HCT116 (cell line): Measurements from ENCODE around the gene CTNNB1. TPM values are rescaled to one million over a fixed set of nuclear protein-coding genes. Genes with fewer than 3 reads are reported as not detected.

Source experiments
- ATAC-seq: fragments of 200-7000 bp; cut with Tn5 transposase; 2 replicates; pipeline ENCODE4 v1.9.1; 2020; ENCODE audit warnings: mild to moderate bottlenecking, moderate library complexity
- BruUV-seq: library from RNA; stranded (reverse); fragments of 400-500 nt; replicated peaks from 2 replicates; lab custom pipeline; 2021; lab: Mats Ljungman, UMichigan
- CTCF ChIA-PET: fragments of 300-600 bp; sonication (Branson Sonifier 250); formaldehyde crosslinking; loops from one replicate; lab custom pipeline; 2021; ENCODE audit warnings: antibody characterized with exemption; lab: Charles Lee
- POLR2A ChIA-PET: fragments of 300-600, 350-600 bp; sonication (Branson Sonifier 250); formaldehyde crosslinking; loops from one replicate; lab custom pipeline; 2021; ENCODE audit warnings: antibody characterized with exemption; lab: Charles Lee
- RAD21 ChIA-PET, 2 experiments: fragments of 300-600 bp; sonication (Branson Sonifier 250); formaldehyde crosslinking; loops; one replicate each; lab custom pipeline; 2023; ENCODE audit warnings: low total read pairs in 2 of 2; ENCODE audit not compliant: uncharacterized antibody in 2 of 2, unreplicated experiment in 2 of 2, low non-redundant PET in 1 of 2; lab: Charles Lee
- DNase-seq: peaks from one replicate; pipeline ENCODE4 v3.0.0-alpha.2; 2010; ENCODE audit warnings: low read depth, low spot score
- H2AFZ ChIP-seq: fragments of 200-600 bp; shearing (Covaris generic), sonication (generic); 2 replicates; pipeline ENCODE4 v1.6.1; 2017; ENCODE audit warnings: low read depth, mixed run types, mixed read lengths, antibody characterized with exemption, low read length; ENCODE audit not compliant: poor library complexity, severe bottlenecking
- H3K27ac ChIP-seq: 2 replicates; pipeline ENCODE4 v1.5.1; 2012; ENCODE audit warnings: low read depth, low read length
- H3K27me3 ChIP-seq: fragments of 200-600 bp; sonication (generic); 2 replicates; pipeline ENCODE4 v1.6.1; 2016; ENCODE audit warnings: mixed run types, low read length, mixed read lengths; ENCODE audit not compliant: insufficient read depth
- H3K36me3 ChIP-seq, 2 experiments: fragments of 200-500 bp in 1 of 2; fragments of 200-600 bp in 1 of 2; sonication (Bioruptor generic) in 1 of 2; sonication (generic) in 1 of 2; 2 replicates each; pipeline versions ENCODE4 v1.5.1 to v1.6.1; 2014 to 2016; ENCODE audit warnings: low read length in 2 of 2, inconsistent platforms in 1 of 2, mixed read lengths in 1 of 2, mixed run types in 1 of 2; ENCODE audit not compliant: insufficient read depth in 2 of 2, control insufficient read depth in 1 of 2
- H3K4me1 ChIP-seq, 2 experiments: fragments of 200-600 bp in 1 of 2; sonication (generic) in 1 of 2; 2 replicates each; pipeline versions ENCODE4 v1.5.1 to v1.6.1; 2012 to 2017; ENCODE audit warnings: low read length in 2 of 2, inconsistent platforms in 1 of 2, mild to moderate bottlenecking in 1 of 2, mixed read lengths in 1 of 2, mixed run types in 1 of 2, moderate library complexity in 1 of 2; ENCODE audit not compliant: insufficient read depth in 2 of 2, control insufficient read depth in 1 of 2
- H3K4me2 ChIP-seq: fragments of 200-600 bp; sonication (generic); 2 replicates; pipeline ENCODE4 v1.6.1; 2017; ENCODE audit warnings: mixed run types, low read length, mixed read lengths
- H3K4me3 ChIP-seq, 2 experiments: fragments of 200-600 bp in 1 of 2; sonication (generic) in 1 of 2; replicated peaks in 1 of 2; 2 replicates each; pipeline ENCODE4 v1.5.1; 2011 to 2016; ENCODE audit warnings: low read length in 2 of 2, control low read depth in 1 of 2, low read depth in 1 of 2, mild to moderate bottlenecking in 1 of 2, mixed read lengths in 1 of 2, mixed run types in 1 of 2
- H3K79me2 ChIP-seq: fragments of 200-600 bp; sonication (generic); 2 replicates; pipeline ENCODE4 v1.6.1; 2017; ENCODE audit warnings: mild to moderate bottlenecking, mixed run types, low read length, moderate library complexity, mixed read lengths; ENCODE audit not compliant: insufficient read depth
- H3K9ac ChIP-seq: fragments of 200-600 bp; sonication (generic); 2 replicates; pipeline ENCODE4 v1.6.1; 2016; ENCODE audit warnings: low read length, mixed read lengths
- H3K9me2 ChIP-seq: fragments of 200-600 bp; sonication (generic), shearing (Covaris generic); 2 replicates; pipeline ENCODE4 v1.6.1; 2017; ENCODE audit warnings: mixed run types, mild to moderate bottlenecking, moderate library complexity; ENCODE audit not compliant: insufficient read depth
- H3K9me3 ChIP-seq, 2 experiments: fragments of 200-500 bp in 1 of 2; fragments of 200-600 bp in 1 of 2; sonication (Bioruptor generic) in 1 of 2; sonication (generic) in 1 of 2; 2 replicates each; pipeline ENCODE4 v1.6.1; 2014 to 2017; ENCODE audit warnings: low read length in 2 of 2, mixed read lengths in 2 of 2, inconsistent platforms in 1 of 2, low read depth in 1 of 2, mild to moderate bottlenecking in 1 of 2, mixed run types in 1 of 2, moderate library complexity in 1 of 2; ENCODE audit not compliant: control insufficient read depth in 1 of 2, insufficient read depth in 1 of 2
- H4K20me1 ChIP-seq: fragments of 200-600 bp; sonication (generic), shearing (Covaris generic); 2 replicates; pipeline ENCODE4 v1.6.1; 2017; ENCODE audit warnings: mixed run types, mild to moderate bottlenecking, moderate library complexity; ENCODE audit not compliant: insufficient read depth
- EGR1 ChIP-seq: IDR thresholded peaks from 2 replicates; pipeline ENCODE4 v1.6.1; 2012; ENCODE audit warnings: low read depth
- POLR2A ChIP-seq: IDR thresholded peaks from 2 replicates; pipeline ENCODE4 v1.7.0; 2011; ENCODE audit warnings: borderline replicate concordance; ENCODE audit not compliant: insufficient read depth, insufficient read length; ENCODE audit errors: extremely low read depth
- YY1 ChIP-seq: IDR thresholded peaks from 2 replicates; pipeline ENCODE4 v1.6.1; 2011; ENCODE audit warnings: low read length, low read depth, moderate library complexity, mild to moderate bottlenecking; ENCODE audit not compliant: insufficient replicate concordance; ENCODE audit errors: extremely low read depth
- intact Hi-C: fragments of 100-400 bp; cut with micrococcal nuclease; formaldehyde crosslinking; loops from 2 replicates; pipeline ENCODE4 v1.10.0; 2022
- total RNA-seq: library from RNA; stranded (reverse); gene quantifications from one replicate; pipeline ENCODE4 v1.2.1, GENCODE V29; 2021; ENCODE audit not compliant: unreplicated experiment
- TF ChIP-seq, protein P1 (sequence below): IDR thresholded peaks from 2 replicates; pipeline ENCODE4 v1.6.1; 2012; ENCODE audit warnings: low read depth
- TF ChIP-seq, protein P2 (sequence below): IDR thresholded peaks from 2 replicates; pipeline ENCODE4 v1.6.1; 2012

The CTNNB1 gene
- total RNA-seq, 1 experiment from 2014 or later = 265 TPM

DNA sequence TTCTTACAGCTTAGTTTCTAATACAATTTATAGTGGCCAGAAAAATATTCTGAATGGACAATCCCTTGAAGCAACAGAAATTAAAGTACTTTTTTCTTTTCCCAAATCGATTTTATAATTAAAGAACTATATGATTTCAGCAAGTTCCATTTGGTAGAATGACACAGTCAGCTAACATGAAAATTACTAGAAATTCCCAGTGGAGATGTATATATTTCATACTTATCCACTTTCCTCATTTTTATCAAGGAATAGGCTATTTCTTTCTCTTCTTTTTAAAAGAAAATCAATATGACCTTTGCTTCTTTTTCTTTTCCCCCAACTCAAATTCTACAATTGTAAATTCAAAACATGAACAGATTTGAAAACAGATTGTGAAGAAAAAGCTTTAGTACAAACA, 6.4 kb upstream of the CTNNB1 start (continued):
- TF ChIP-seq, protein P1, sequence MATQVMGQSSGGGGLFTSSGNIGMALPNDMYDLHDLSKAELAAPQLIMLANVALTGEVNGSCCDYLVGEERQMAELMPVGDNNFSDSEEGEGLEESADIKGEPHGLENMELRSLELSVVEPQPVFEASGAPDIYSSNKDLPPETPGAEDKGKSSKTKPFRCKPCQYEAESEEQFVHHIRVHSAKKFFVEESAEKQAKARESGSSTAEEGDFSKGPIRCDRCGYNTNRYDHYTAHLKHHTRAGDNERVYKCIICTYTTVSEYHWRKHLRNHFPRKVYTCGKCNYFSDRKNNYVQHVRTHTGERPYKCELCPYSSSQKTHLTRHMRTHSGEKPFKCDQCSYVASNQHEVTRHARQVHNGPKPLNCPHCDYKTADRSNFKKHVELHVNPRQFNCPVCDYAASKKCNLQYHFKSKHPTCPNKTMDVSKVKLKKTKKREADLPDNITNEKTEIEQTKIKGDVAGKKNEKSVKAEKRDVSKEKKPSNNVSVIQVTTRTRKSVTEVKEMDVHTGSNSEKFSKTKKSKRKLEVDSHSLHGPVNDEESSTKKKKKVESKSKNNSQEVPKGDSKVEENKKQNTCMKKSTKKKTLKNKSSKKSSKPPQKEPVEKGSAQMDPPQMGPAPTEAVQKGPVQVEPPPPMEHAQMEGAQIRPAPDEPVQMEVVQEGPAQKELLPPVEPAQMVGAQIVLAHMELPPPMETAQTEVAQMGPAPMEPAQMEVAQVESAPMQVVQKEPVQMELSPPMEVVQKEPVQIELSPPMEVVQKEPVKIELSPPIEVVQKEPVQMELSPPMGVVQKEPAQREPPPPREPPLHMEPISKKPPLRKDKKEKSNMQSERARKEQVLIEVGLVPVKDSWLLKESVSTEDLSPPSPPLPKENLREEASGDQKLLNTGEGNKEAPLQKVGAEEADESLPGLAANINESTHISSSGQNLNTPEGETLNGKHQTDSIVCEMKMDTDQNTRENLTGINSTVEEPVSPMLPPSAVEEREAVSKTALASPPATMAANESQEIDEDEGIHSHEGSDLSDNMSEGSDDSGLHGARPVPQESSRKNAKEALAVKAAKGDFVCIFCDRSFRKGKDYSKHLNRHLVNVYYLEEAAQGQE = no peak
- no peak for TF ChIP-seq POLR2A
- TF ChIP-seq, protein P2, sequence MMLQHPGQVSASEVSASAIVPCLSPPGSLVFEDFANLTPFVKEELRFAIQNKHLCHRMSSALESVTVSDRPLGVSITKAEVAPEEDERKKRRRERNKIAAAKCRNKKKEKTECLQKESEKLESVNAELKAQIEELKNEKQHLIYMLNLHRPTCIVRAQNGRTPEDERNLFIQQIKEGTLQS = no peak

DNA sequence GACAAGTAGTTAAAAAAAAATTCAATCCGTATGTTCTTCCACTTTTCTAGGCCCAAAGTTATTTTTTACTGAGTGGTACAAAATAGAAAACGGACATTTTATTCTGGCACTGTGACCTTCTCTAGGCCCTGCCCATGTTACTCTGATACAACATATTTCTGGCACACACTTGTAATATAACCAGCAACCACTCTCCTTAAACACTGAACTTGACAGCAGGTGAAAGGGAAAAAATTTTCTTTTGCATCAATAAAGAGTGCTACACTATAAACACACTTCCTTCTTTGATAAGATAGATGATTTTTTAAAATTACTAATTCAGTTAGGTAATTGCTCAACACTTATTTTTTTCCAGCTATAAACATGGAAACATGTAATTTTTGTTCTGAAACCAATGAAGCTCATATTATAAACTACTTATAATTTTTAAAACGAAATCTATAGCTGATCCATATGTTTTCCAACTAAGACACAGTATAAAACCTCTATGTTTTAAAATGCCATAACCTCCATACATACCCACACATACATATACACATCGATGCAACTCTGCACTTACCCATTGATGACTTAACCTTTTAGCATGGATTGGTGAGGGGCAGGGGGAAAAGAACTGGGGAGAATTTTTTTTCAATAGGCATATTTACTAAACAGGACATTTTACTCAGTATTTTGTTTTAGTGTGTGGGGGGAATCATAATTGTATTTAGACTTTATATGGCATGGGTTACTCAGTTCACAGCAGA, 5.3 kb upstream of the CTNNB1 start:
- H3K36me3 ChIP-seq = no peaks in the 10 kb centered on the region
- intact Hi-C loops = no loop called here
- H3K4me1 ChIP-seq = peaks cover 0 to 5% of the 10 kb centered on the region in 2 experiments; a peak in 2 of 4 replicates
- ATAC-seq = no peak
- no peak for DNase-seq
- no peaks in the 10 kb centered on the region for H4K20me1 ChIP-seq
- ChIA-PET POLR2A (no interaction called here), RAD21 (no interaction called here), CTCF (no interaction called here)
- no peak overlapping the region for H3K27ac ChIP-seq
- no peak for TF ChIP-seq YY1
- TF ChIP-seq EGR1 = no peak
- BruUV-seq = no TSS peak
- no peak overlapping the region for H3K4me2 ChIP-seq
- H3K79me2 ChIP-seq = no peaks in the 10 kb centered on the region
- H3K27me3 ChIP-seq = peaks cover 15% of the 10 kb centered on the region
- H3K9me2 ChIP-seq = no peaks in the 10 kb centered on the region
- no peak overlapping the region for H3K4me3 ChIP-seq
- no peak overlapping the region for H2AFZ ChIP-seq
- no peak overlapping the region for H3K9ac ChIP-seq
- no peaks in the 10 kb centered on the region for H3K9me3 ChIP-seq
